Measurements from ENCODE around the gene CCNE1. TPM values are rescaled to one million over a fixed set of nuclear protein-coding genes. Genes with fewer than 3 reads are reported as not detected.

CCNE1 gene
- total RNA-seq, 4 donors from 2014 or later = 1.8 to 5.9 (median 2.2) TPM

- H3K4me3 ChIP-seq = no peak overlapping the region
- no peak overlapping the region for H3K27ac ChIP-seq
- H3K27me3 ChIP-seq = no peaks in the 10 kb centered on the region
- no peaks in the 10 kb centered on the region for H3K9me3 ChIP-seq
- no peak for TF ChIP-seq POLR2A (IDR thresholded peaks at IDR 0.05)
- TF ChIP-seq, protein P1, sequence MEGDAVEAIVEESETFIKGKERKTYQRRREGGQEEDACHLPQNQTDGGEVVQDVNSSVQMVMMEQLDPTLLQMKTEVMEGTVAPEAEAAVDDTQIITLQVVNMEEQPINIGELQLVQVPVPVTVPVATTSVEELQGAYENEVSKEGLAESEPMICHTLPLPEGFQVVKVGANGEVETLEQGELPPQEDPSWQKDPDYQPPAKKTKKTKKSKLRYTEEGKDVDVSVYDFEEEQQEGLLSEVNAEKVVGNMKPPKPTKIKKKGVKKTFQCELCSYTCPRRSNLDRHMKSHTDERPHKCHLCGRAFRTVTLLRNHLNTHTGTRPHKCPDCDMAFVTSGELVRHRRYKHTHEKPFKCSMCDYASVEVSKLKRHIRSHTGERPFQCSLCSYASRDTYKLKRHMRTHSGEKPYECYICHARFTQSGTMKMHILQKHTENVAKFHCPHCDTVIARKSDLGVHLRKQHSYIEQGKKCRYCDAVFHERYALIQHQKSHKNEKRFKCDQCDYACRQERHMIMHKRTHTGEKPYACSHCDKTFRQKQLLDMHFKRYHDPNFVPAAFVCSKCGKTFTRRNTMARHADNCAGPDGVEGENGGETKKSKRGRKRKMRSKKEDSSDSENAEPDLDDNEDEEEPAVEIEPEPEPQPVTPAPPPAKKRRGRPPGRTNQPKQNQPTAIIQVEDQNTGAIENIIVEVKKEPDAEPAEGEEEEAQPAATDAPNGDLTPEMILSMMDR (IDR thresholded peaks at IDR 0.05) = no peak
- H3K36me3 ChIP-seq = no peaks in the 10 kb centered on the region
- no peaks in the 10 kb centered on the region for H3K4me1 ChIP-seq
- no peak for DNase-seq
These were observed 40.2 kb downstream of the CCNE1 start for GRCh38 chr19:29851769-29852521.

DNA sequence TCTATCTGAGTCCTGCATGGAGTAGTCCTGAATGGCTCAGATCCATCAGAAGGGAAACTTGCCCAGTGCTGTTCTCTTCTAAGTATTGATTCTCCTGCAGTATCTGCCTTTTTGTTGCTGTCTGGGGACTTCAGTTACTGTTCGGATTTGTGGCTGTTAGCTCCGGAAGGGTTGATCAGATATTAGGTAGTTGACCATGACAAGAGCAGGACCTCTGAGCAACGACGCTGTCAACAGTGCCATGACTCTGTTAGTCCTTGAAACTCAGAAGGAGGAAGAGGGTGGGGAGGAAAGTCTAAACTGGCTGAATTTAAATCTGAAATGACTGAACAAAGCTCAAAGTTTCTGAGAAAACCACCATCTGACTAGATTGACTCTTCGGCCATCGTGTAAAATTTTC, 42.2 kb downstream of the CCNE1 start:
- no peak for DNase-seq
- H3K36me3 ChIP-seq = no peaks in the 10 kb centered on the region
- H3K27me3 ChIP-seq = no peaks in the 10 kb centered on the region
- H3K4me1 ChIP-seq = no peaks in the 10 kb centered on the region
- TF ChIP-seq, protein P1 (IDR thresholded peaks at IDR 0.05) = no peak
- TF ChIP-seq POLR2A (IDR thresholded peaks at IDR 0.05) = no peak
- no peaks in the 10 kb centered on the region for H3K9me3 ChIP-seq
- no peak overlapping the region for H3K4me3 ChIP-seq
- no peak overlapping the region for H3K27ac ChIP-seq

DNA sequence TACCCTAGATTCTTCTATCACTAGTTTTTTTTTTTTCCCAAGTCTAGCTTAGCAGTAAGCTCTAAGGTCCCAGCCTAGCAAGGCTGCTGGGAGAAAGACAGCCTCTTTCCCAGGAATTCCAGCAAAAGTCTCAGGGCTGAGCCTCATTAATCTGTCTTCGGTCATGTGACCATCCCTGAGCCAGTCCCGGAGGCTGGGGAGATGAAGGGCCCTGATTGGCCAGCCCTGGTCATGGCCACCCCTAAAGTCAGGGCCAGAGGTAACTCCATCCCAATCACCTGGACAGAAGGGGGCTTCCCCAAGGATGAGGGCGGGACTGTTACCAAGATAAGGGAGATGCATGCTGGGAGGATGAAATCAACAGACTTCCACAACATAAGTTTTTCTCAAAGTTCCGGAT, 43.3 kb downstream of the CCNE1 start:
- Histone ChIP-seq H3K27ac (no peak overlapping the region), H3K4me3 (no peak overlapping the region), H3K36me3 (no peaks in the 10 kb centered on the region), H3K9me3 (no peaks in the 10 kb centered on the region), H3K27me3 (no peaks in the 10 kb centered on the region), H3K4me1 (no peaks in the 10 kb centered on the region)
- no peak for TF ChIP-seq POLR2A (IDR thresholded peaks at IDR 0.05)
- TF ChIP-seq, protein P1 (IDR thresholded peaks at IDR 0.05) = no peak
- DNase-seq = no peak

DNA sequence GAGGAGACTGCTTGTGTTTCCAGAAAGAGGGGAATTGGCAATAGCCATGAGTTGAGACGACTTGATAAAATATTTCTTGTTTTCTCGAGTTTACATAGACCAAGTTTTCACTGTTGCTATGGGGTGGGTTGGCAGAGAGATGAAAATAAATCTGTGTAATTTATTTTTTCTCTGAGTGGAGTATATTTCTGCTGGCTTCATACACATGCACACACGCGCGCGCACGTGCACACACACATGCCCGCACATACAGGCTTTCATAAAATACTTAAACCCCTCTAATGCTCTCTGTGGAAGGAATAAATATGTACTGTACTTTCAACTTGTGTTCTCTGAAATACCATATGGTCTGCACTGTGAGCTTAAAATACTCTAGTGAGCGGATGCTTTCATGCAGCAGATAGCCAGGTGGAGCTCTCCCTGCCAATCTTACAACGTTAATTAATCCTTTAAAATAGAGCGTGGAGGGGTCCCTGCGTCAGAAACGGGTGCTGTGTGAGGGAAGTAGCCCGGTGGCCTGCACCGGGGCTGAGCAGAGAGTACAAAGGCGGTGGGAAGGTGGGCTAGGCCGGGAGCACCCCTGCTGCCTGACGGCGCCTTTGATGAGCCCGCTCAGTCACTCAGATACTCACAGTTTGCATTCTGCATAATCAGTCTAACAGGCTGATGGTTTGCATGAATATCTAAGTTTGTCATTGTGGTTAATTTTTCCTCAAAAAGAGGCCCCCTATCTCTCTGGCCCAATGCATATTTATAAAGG, 44.1 kb downstream of the CCNE1 start:
- H3K4me3 ChIP-seq = no peak overlapping the region
- DNase-seq = no peak

GRCh38 chr19:29858000-29858596, 46.3 kb downstream of the CCNE1 start:
- Histone ChIP-seq H3K36me3 (no peaks in the 10 kb centered on the region), H3K9me3 (no peaks in the 10 kb centered on the region), H3K27ac (no peak overlapping the region), H3K27me3 (no peaks in the 10 kb centered on the region), H3K4me3 (no peak overlapping the region), H3K4me1 (no peaks in the 10 kb centered on the region)
- DNase-seq = peak in 2 of 3 donors; percentile 52 to 61
- TF ChIP-seq POLR2A (IDR thresholded peaks at IDR 0.05) = no peak
- TF ChIP-seq, protein P1 (IDR thresholded peaks at IDR 0.05) = peak in 5 of 6 experiments; percentile 34 to 53 (median 50)

More for the DNA sequence above, 44.1 kb downstream of the CCNE1 start:
- no peaks in the 10 kb centered on the region for H3K27me3 ChIP-seq
- H3K9me3 ChIP-seq = no peaks in the 10 kb centered on the region
- no peaks in the 10 kb centered on the region for H3K4me1 ChIP-seq
- TF ChIP-seq, protein P1 (IDR thresholded peaks at IDR 0.05) = no peak
- no peak for TF ChIP-seq POLR2A (IDR thresholded peaks at IDR 0.05)
- no peaks in the 10 kb centered on the region for H3K36me3 ChIP-seq
- no peak overlapping the region for H3K27ac ChIP-seq

Measured in Peyer's patch (tissue), 4 donors.